ENCODE data around the gene SLC38A8.

Gene SLC38A8

DNA sequence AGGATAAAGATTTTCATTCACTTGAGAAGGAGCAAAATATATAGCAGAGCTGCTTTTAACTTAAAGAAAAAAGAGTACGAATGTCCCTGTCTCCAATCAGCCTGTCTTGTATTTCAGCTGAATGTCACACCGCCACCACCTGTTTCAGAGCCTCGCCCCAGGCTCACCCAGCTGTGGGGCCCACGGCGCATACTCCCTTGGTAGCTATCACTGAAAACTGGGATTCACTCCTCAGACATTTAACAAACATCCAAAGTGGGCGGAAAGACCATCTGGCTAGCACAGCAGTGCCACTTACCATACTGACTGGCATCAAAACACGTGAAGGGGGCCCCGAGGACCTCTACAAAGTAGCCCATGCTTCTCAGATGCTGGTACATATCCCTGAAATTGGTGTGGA lies 25.4 kb upstream of the SLC38A8 start:
- DNase-seq: no peak

DNA sequence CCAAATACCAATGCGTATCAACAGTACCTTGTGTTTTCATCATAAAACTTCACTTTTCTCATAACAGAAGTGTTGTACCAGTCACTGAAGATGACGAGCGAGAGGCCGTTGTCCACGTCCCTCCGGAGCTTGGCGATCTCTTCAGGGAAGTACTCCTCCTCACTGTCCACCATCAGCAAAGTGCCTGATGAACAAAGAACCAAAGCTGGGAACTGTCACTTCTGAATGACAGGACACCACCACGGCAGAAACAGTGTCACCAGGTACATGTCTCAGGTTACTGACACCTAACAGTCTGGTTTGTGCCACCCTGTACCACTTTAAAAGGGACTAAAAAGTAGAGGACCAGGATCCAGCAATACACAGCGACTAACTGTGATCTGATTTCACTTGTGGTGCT lies 25.0 kb upstream of the SLC38A8 start:
- DNase-seq: no peak

DNA sequence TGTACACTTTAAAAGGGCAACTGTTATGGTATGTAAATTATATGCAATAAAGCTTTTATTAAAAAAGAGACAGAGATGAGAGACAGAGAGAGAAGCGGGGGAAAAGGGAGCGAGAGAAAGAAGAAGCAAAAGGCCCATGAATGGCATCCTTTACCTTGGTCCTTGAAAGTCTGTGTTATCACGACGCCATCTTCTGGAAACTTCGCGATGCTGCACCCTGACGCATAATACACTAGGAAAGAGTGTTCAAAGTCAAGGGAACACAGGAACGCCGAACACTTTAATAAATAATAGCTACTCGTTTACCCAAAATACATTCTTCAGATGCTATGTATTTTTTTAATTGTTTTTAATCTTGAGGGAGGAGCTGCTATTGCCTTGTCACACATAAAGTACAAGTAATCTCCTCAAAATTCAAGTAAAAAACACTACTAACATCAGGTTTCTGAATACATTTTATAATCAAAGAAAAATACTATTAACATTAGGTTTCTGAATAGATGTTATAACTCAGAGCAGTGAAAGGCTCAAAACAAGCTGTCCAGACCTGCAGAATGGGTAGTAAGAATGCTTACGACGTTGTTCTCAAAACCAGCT lies 23.0 kb upstream of the SLC38A8 start:
- peak; percentile 15 to 26 for DNase-seq

DNA sequence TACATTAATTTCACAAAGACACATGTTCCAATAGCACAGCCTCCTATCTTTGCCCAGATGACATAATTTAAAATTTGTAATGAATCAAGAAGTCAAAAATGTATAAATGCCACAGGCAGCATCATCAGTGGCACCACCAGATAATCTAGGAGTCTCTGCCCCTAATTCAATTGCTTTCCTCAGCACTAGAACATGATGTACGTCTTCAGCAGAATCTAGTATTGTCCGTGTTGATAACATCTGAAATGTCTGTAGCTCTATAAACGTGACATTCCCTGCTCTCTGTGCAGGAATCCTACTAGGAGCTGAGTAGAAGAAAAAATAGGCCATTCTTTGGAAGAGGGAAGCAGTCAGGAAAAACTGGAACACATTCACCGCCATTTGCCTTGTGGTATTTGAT lies 21.4 kb upstream of the SLC38A8 start:
- DNase-seq: no peak

DNA sequence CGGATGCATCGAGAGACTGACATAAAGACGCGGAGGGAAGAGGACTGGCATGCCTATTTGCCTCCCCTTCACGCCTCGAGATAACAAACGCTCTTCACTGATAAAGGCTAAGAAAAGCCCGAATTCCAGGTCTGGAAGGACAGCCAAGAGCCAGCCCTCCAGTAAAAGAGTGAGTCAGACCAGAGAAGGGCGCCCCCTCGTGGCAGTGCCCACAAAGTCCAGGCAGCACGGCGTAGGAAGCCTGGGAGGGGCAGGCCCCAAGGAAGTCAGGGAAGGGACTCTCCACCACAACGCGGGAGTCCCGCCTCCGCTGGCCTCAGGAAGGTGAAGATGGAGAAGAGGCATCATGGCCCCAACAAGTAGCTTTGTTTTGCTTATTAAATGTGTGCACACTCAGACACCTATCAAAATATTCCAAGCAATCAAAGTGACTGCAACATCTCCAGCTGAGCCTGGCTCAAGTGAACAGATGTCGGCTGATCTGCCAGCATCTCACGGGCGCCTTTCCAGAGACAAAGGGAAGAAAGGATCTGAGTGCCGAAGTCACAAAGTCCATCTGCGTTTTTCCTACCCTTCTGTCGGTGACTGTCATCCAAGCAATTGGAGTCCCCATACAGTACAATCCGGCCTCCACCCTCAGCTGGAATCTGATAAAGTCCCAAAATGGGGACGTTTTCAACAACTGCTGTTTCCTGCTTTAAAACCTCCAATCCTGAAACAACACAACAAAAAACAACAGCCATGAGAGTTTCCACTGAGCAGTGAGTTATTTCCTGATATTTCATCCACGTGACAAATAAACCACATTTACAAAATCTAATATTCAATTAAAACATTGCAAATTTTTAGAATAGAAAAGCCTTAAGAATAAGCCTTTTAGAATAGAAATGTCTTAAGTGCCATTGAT lies 20.4 kb upstream of the SLC38A8 start:
- DNase-seq: peak; percentile 46 to 52

DNA sequence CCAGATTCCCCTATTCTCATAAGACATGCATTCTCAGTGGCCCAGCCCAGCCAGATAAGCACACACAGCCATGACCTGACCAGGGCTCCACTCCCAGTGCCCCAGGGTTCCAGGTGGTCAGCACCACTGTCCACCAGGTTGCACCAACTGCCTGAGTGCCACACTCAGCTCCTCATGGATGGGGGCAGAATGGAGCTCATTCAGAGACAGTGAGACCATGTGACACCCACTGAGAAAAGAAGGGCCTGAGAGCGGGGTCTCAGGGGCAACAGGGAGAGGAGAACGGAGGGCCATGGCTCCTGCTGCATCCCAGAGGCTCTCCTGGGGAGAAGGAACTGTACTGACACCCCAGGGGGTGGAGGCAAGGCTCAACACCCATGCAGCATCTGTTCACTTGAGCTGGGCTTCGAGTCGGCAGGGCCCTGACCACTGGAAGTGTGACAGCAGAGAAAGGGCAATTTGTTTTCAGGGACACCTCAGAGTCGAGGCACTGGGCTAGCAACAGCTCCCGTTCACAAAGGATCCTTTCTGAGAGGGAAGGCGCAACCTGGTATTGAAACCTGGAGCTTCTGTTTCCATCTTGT lies 18.7 kb upstream of the SLC38A8 start:
- no peak for DNase-seq

DNA sequence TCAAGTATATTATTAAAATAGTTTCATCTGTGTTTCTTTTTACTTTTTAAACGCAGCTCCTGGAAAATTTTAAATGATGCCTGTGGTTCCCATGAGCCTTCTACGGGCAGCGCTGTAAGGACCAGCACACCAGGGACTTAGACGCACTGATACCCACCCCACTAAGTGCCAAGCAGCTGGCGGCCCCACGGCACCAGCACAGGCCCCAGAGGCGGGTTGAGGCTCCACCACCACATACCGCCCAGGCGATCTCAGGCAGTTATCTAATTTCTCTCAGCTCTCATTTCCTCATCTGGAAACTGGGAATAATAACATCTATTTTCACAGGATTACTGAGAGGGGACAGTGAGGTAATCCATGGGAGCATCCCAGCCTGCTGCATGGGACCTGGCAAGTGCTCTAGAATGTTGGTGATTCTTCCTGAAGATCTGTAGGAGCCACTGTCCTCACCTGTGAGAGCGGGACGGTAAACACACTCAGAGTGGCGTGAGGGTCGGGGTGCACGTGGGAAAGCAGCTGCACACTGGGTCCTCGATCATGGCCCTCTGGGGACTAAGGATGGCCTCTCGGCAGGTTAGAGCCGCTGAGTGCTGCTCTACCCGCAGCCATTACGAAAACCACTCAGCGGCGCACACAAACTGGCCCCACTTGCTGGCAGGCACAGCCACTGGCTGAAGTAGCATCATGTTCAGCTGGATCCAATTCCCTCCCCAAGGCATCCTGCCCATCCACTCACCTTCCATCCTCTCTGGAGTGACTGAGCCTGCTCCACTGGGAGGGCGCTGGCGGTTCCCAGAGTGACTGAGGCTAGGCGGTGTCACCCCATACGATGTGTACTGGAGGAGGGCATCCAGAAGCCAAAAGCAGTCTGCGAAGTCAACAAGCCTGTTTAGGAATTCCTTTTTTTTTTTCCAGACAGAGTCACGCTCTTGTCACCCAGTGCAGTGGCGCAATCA lies 17.6 kb upstream of the SLC38A8 start:
- no peak for DNase-seq

DNA sequence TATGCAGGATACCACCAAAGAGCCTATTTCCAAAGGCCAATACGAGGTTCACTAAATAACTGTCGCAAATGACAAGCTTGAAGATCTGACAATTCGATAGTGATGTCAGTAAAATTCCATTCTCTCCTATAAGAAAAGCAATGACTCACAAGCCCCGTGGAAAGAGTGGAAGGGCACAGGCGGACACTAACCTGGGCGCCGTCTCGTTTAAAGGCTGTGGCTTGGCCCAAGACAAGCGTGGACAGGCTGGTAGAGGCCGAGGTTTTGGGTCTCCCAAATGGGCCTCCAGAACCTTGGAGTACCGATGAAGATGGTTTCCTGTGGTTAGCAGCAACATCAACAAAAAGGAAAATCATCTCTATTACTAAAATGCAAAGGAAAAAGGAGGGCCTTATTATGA lies 16.5 kb upstream of the SLC38A8 start:
- no peak for DNase-seq

DNA sequence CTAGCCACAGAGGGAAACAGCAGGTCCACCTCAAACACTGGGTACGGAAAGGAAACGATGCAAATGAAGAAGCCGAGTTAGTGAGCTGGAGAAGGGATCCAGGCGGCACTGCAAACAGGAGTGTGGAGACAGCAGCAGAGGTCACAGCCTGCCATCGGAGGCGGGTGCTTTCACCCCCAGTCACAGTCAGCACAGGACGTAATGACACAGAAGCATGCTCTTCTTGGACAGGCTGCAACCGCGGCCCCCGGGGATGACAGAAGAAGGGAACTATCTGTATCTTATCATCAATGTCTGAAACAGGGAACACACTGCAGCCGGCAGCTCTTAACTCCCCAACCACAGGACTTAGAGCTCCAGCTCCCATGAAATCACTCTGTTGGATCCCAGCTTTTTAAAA lies 16.1 kb upstream of the SLC38A8 start:
- no peak for DNase-seq

DNA sequence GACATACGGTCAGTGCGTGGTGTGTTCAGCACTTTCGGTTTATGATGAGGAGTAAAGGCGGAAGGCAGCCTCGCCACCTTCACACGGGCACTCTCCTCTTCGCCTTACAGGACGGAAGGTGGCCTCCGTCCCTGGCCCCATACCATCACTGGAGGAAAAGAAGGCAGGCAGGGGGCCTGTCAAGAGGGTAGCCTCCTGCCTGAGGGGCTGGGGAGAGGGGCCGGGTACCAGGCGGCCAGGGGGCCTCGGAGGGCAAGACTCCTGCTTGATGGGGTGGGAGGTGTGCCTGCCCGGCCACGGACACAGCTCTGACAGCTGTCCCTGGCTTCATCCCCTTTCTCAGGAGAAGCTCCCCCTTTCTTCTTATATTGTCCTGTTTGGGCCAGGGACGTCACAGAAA lies 15.6 kb upstream of the SLC38A8 start:
- DNase-seq: no peak

DNA sequence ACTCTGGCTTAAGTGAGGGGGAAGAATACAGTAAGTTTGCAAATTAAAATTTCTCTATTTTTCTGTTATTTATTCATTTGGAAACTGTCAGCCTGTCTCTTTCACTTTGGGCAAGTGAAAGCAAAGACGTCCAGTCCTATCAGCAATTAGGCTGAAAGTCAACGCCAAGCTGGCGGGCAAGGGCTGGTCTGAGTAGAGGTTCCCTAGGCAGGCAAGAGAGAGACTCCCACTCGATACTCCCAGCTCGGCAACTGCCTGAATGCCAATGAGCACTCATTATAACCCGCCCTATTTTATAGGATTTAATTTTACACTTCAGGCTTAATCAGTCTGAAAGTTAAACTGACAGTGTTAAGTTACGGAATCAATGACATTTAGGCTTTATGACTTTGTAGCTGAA lies 14.3 kb upstream of the SLC38A8 start:
- DNase-seq: no peak

DNA sequence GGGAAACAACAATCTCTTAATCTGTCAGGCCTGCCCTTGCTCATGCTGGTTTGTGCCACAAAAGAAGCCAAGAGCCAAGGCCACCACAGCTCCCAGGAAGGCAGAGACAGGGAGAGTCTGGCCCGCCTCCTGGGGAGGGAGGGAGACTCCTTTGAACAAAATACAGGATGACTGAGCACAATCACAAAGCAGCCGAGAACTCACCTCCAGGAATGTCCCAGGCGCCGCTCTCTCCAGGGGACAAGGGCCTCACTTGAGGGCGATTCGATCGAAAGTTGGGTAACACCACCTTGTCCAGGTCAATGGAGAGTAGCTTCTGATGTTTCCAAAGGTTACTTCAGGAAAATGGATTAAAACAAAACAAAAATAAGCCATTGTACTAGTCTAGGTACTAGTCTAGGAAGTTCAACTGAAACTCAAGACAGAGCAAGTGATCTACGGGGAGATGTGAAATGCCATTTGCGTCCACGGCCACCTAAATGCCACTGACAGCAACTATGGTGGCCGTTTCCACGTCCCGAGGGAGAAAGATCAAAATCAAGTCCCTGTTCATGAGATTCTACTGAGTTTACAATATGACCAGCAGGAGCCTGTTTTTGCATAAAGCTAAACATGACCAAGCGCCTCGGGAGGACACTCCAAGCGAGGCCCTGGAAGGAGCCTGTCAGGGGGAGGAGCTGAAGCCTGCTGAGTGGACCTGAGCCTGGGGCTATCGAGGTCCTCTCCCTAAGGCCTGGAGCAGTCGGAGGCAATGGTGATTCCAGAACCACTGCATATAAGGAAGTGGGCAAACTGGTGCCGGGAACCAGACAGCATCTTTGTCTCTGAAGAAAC lies 13.4 kb upstream of the SLC38A8 start:
- no peak for DNase-seq

DNA sequence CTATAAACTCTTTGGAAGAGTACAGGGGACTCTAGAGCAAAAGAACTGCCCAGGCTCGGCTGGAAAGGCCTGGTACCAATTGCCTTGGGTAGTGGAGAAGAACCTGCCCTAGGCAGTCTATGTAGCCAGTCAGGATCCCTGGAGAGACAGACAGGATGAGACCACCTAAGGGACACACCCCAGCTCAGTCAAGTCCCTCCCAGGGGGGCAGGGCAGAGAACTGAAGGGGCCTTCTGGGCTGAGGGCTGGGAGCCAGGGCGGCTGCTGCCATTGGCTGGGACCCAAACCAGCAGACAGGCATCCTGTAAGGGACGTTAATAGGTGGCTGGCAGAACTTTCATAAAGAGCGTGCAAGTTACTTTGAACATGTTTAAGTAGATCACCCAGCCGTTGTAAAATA lies 12.8 kb upstream of the SLC38A8 start:
- DNase-seq: no peak

DNA sequence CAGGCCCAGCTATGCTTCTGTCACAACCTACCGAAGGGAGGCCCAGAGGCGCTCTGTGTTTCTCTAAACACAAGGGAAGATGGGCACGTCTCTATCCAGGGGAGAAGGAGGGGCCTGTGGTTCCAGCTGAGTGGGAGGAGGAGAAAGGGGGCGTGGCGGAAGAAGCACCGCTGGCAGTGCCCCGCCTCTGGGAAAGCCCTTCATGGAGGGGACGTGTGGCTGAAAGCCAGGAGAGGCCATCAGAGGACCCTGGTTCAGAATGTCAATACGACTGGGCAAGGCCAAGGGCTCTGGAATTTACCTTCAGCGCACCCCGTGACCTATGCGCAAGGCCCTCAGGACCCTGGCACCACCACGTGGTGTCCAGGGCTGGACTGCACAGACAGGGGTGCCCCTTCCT lies 12.3 kb upstream of the SLC38A8 start:
- DNase-seq: no peak

DNA sequence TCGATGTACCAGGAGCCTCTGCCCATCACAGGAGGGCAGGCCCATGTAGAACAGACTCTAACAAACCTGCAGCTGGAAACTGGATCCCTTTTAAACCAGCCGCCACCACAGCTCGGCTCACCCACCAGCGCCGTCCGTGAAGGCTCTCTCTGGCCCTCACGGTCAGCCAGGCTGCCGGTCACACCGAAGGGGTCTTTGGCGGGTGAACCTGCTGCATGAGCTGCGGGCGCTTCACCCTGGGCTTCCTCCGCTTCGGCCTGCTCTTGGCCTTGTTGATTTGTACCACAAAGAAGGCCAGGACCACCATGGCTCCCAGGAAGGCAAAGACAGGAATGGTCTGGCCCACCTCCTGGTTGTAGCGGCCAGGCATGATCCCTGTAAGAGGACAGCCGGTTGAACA lies 11.7 kb upstream of the SLC38A8 start:
- DNase-seq: no peak

DNA sequence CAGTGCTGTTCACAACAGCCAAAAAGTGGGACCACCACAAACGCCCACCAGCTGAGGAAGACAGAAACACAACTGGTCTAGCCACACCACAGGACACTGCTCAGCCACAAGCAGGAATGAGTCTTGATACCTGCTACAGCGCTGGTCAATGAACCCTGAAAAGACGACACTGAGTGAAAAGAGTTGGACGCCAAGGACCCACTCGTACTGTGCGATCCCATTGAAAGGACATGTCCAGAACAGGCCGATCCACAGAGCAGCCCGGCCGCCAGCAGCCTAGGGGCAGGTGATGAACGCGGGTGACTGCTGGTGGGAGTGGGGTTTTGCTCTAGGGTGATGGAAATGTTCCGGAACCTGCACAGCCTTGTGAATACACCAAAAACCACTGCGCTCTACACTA lies 10.6 kb upstream of the SLC38A8 start:
- DNase-seq: no peak

DNA sequence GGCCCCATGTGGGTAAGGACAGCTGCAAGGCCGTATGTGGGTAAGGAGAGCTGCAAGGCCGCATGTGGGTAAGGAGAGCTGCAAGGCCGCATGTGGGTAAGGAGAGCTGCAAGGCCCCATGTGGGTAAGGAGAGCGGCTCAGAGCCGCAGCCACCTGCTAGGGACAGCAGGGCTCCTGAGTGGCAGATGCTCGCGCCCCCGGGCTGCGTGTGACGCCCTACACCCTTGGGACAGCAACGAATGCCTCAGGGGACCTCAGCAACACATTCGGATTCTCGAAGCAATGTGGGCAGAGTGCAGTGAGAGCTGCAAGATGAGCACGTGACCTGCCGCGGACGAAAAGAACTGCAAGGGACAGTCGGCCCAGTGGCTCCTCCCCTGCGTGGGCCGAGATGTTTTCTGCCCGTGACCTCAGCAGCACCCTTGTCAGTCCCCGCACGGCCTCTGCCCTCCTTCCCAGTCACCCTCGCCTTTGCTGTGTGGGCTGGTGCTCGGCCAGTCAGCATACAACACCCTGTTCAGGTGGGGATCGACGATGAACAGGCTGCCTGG lies 9.6 kb upstream of the SLC38A8 start:
- DNase-seq: no peak

DNA sequence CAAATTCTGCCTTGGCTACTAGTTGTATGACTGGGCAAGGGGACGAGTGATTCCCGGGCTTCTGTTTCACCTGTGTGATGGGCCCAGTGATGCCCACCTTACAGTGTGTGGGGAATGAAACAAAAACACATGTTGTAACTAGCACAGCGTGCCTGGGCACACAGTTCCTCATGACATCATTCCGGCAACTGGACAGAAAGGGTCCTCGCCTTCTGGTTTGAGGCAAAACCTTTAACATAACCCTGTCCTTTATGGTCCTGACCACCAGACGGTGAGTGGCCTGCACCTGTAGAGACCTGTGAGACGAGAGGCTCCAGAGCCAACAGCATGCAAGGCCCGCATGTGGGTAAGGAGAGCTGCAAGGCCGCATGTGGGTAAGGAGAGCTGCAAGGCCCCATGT lies 7.7 kb upstream of the SLC38A8 start:
- DNase-seq: no peak

DNA sequence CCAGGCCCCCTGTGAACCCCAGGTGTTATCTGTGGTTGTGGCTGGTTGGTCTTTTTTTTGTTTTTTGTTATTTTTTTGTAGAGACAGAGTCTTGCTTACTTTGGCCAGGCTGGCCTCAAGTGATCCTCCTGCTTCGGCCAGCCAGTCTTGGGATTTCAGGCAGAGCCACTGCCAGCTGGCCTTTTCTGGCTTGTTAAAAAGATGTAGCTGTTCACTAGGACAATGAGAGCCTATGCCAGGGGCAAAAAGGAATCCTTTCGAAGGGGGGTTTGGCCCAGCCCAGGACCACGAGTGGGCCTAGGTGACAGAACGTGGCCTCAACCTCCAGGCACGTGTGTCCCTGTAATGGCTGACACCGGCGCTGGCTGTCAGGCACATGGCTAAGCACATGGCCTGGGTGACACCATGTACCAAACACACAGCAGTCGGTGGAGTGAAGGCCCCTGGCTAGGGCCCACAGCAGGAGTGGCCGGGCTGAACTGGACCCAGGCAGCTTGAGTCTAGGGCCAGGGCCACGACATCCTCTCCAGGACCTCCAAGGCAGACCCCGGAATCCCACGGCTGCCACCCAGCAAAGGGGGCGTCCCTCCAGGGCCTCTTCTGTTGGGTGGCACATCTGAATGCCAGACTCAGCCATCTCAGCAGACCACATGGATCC lies 6.9 kb upstream of the SLC38A8 start:
- no peak for DNase-seq

DNA sequence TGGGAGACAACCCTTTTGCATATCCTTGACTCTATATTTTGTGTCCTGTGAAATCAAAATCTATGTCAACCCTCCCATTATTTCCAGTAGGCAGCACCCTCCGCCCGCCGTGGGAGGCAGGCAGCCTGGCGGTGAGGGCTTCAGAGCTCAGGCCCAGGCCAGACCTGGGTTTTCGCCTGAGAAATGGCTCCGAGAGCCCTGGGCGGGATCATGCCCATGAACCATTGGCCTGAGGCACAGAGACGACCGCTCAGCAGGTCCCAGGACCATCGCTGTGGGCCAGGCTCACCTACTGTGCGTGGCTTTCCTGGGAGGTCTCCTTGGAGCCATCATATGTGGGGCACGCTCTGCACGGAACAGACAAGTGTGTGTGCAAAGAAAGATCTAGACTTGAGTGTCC lies 6.3 kb upstream of the SLC38A8 start:
- no peak for DNase-seq

DNA sequence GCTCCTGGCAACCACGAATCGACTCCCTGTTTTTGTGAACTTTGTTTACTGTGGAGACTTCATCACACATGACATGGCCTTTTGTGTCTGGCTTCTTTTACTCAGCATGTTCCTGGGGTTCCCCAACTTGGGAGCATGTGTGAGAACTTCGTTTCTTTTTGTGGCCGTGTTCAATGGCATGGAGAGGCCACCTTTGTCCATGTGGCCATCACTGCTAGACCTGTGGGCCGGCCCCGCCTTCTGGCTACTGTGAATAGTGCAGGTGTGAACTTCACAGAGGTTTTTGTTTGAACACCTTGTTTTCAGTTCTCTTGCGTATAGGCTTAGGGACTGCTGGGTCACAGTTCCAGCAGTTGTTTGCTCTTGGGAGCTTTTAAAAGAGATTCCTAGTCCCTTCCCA lies 5.7 kb upstream of the SLC38A8 start:
- DNase-seq: no peak
